ENCODE data around the gene UNC45B.
"Not testable (repeated sequence)": the region's sequence is repeated elsewhere in the genome, so short reads cannot be mapped to it uniquely, and the experiment has no call there.

- not testable (repeated sequence) for TF ChIP-seq SP1 (IDR thresholded peaks at IDR 0.05; ENCODE audit: low read depth); CTCF (IDR thresholded peaks at IDR 0.05 in 2 of 3, conservative IDR thresholded peaks at IDR 0.05 in 1 of 3; ENCODE audit: borderline replicate concordance in 1 of 3, insufficient read depth in 1 of 3, low read depth in 2 of 3, low read length in 2 of 3); CEBPB (IDR thresholded peaks at IDR 0.05; ENCODE audit: low read depth); POLR2A (IDR thresholded peaks at IDR 0.05; ENCODE audit: borderline replicate concordance, extremely low read depth, insufficient read depth, insufficient read length); MAX (IDR thresholded peaks at IDR 0.05); POLR2AphosphoS5 (IDR thresholded peaks at IDR 0.05; ENCODE audit: low read depth, low read length); FOSL1 (IDR thresholded peaks at IDR 0.05; ENCODE audit: low read depth); RAD21 (IDR thresholded peaks at IDR 0.05; ENCODE audit: low read depth); ATF3 (IDR thresholded peaks at IDR 0.05); TCF7L2 (IDR thresholded peaks at IDR 0.05; ENCODE audit: borderline replicate concordance, extremely low read depth, insufficient read depth, insufficient read length)
These were observed 3.5 kb downstream of the UNC45B start for GRCh38 chr17:35151080-35151479.
